Hepatocyte (in vitro differentiated cells): ENCODE measurements around the gene OSGIN1. TPM values are rescaled to one million over a fixed set of nuclear protein-coding genes. Genes with fewer than 3 reads are reported as not detected.

ENCODE experiments used
- DNase-seq: peaks from one replicate; pipeline ENCODE4 v3.0.0-alpha.2; 2016; ENCODE audit warnings: low spot score
- H2AFZ ChIP-seq: fragments of 200-600 bp; sonication (generic); 2 replicates; pipeline ENCODE4 v1.6.0; 2016; ENCODE audit warnings: antibody characterized with exemption, mild to moderate bottlenecking
- H3K27ac ChIP-seq: fragments of 200-600 bp; sonication (generic); 2 replicates; pipeline ENCODE4 v1.5.1; 2016; ENCODE audit warnings: mild to moderate bottlenecking
- H3K27me3 ChIP-seq: fragments of 200-600 bp; sonication (generic); 2 replicates; pipeline ENCODE4 v1.6.1; 2016
- H3K36me3 ChIP-seq: fragments of 200-600 bp; sonication (generic); replicated peaks from 2 replicates; pipeline ENCODE4 v1.5.1; 2016; ENCODE audit warnings: low read depth; ENCODE audit not compliant: insufficient read depth
- H3K4me1 ChIP-seq: fragments of 200-600 bp; sonication (generic); 2 replicates; pipeline ENCODE4 v1.5.1; 2016; ENCODE audit warnings: mild to moderate bottlenecking, moderate library complexity; ENCODE audit not compliant: insufficient read depth
- H3K4me2 ChIP-seq: fragments of 200-600 bp; sonication (generic); 2 replicates; pipeline ENCODE4 v1.6.0; 2016
- H3K4me3 ChIP-seq: fragments of 200-600 bp; sonication (generic); 2 replicates; pipeline ENCODE4 v1.5.1; 2016; ENCODE audit warnings: mild to moderate bottlenecking
- H3K79me2 ChIP-seq: fragments of 200-600 bp; sonication (generic); 2 replicates; pipeline ENCODE4 v1.6.0; 2017; ENCODE audit warnings: mild to moderate bottlenecking
- H3K9me2 ChIP-seq: fragments of 200-600 bp; sonication (generic); replicated peaks from 2 replicates; pipeline ENCODE4 v1.6.0; 2017; ENCODE audit warnings: mild to moderate bottlenecking; ENCODE audit not compliant: insufficient read depth
- H3K9me3 ChIP-seq: fragments of 200-600 bp; sonication (generic); 2 replicates; pipeline ENCODE4 v1.5.1; 2016; ENCODE audit warnings: low read depth, mild to moderate bottlenecking
- H4K20me1 ChIP-seq: fragments of 200-600 bp; sonication (generic); 2 replicates; pipeline ENCODE4 v1.6.0; 2016; ENCODE audit warnings: mild to moderate bottlenecking; ENCODE audit not compliant: insufficient read depth, poor library complexity, severe bottlenecking
- EZH2 ChIP-seq: fragments of 200-600 bp; sonication (generic); IDR thresholded peaks from 2 replicates; pipeline ENCODE4 v1.6.1; 2016; ENCODE audit warnings: antibody characterized with exemption, mild to moderate bottlenecking, borderline replicate concordance
- EZH2phosphoT487 ChIP-seq: fragments of 200-600 bp; sonication (generic); IDR thresholded peaks from one replicate; pipeline ENCODE4 v1.6.1; 2018; ENCODE audit warnings: antibody characterized with exemption, mild to moderate bottlenecking, low read depth, moderate library complexity; ENCODE audit not compliant: unreplicated experiment, severe bottlenecking
- WGBS: methylation state at CpG from one replicate; pipeline ENCODE4 v1.1.6; 2016; ENCODE audit warnings: low lambda C conversion rate; ENCODE audit errors: missing lambda C conversion rate; 5-methylcytosine and 5-hydroxymethylcytosine counted together
- polyA plus RNA-seq: library from polyadenylated mRNA; unstranded; fragments of >200 nt; fragmentation: Nextera tagmentation; extraction: Ambion mirVana; gene quantifications from 2 replicates; pipeline ENCODE4 v1.2.1, GENCODE V29; 2016
- total RNA-seq: library from RNA; depleted of rRNA; stranded (reverse); fragments of >200 nt; gene quantifications from 2 replicates; pipeline ENCODE4 v1.2.3, GENCODE V29; 2014
- TF ChIP-seq, protein P1 (sequence below): fragments of 200-600 bp; sonication (generic); IDR thresholded peaks from 2 replicates; pipeline ENCODE4 v1.5.1; 2016; ENCODE audit warnings: antibody characterized with exemption, mild to moderate bottlenecking; ENCODE audit not compliant: poor library complexity

The OSGIN1 gene, protein sequence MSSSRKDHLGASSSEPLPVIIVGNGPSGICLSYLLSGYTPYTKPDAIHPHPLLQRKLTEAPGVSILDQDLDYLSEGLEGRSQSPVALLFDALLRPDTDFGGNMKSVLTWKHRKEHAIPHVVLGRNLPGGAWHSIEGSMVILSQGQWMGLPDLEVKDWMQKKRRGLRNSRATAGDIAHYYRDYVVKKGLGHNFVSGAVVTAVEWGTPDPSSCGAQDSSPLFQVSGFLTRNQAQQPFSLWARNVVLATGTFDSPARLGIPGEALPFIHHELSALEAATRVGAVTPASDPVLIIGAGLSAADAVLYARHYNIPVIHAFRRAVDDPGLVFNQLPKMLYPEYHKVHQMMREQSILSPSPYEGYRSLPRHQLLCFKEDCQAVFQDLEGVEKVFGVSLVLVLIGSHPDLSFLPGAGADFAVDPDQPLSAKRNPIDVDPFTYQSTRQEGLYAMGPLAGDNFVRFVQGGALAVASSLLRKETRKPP
- 1.9 and 3.3 TPM in 2 replicates for total RNA-seq
- polyA plus RNA-seq, result 6.0 and 10.0 TPM in 2 replicates

DNA sequence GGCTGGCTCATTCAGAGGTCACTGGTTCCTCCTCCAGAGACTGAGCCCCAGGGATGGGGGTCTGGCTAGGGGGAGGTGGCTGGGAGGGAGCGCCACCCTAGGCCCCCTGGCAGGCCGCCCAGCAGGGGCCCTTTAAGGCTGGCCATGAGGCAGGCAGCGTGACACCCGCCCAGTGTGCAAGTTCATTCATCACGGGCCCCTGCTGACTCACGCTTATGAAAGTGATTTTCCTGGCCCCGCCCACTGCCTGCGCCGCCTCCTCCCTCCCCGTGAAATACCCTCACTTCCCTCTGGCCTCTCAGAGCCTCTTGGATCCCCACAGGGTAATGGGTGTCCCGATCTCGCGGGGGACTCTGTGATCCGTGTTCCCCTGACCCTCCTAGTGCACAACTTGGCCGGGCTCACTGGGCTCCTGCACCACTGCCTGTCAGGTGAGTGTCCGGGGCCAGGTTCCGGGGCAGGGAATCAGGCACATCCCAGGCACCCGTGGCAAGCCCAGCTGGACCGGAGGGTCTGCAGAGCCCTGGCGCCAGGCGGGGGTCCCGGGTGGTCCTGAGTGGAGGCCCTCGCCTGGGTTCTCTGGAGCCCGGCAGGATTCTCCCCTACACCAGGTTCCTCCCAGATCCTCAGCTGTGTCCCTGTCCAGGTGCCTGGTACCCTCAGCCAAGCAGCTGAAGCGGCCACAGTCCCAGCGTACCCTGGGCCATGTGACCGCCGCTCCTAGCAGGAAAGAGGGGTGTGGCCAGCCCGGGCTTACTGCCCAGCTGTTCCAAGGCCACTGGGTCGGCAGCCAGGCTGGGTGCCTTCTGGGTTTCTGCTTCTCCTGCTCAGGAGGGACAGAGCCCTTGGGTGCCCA, at the start of gene OSGIN1:
TSS of gene OSGIN1 (plus strand) at position 301 of the 856 bp plus-strand sequence. CDS start 4,432 bp downstream, outside the sequence.
- Histone ChIP-seq H3K36me3 (no peaks in the 10 kb centered on the region), H3K9me3 (no peaks in the 10 kb centered on the region), H3K4me3 (peak within 1 kb of the TSS; percentile 4), H3K4me2 (peak within 1 kb of the TSS; percentile 80), H4K20me1 (no peaks in the 10 kb centered on the region), H3K27ac (peak within 1 kb of the TSS; percentile 88), H3K79me2 (no peaks in the 10 kb centered on the region), H2AFZ (no peak within 1 kb of the TSS), H3K9me2 (no peaks in the 10 kb centered on the region), H3K27me3 (no peaks in the 10 kb centered on the region), H3K4me1 (peaks cover 16% of the 10 kb centered on the region)
- peak; percentile 96 for DNase-seq
- TF ChIP-seq EZH2, result no peak
- TF ChIP-seq, protein P1, sequence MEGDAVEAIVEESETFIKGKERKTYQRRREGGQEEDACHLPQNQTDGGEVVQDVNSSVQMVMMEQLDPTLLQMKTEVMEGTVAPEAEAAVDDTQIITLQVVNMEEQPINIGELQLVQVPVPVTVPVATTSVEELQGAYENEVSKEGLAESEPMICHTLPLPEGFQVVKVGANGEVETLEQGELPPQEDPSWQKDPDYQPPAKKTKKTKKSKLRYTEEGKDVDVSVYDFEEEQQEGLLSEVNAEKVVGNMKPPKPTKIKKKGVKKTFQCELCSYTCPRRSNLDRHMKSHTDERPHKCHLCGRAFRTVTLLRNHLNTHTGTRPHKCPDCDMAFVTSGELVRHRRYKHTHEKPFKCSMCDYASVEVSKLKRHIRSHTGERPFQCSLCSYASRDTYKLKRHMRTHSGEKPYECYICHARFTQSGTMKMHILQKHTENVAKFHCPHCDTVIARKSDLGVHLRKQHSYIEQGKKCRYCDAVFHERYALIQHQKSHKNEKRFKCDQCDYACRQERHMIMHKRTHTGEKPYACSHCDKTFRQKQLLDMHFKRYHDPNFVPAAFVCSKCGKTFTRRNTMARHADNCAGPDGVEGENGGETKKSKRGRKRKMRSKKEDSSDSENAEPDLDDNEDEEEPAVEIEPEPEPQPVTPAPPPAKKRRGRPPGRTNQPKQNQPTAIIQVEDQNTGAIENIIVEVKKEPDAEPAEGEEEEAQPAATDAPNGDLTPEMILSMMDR, result no peak
- TF ChIP-seq EZH2phosphoT487, result no peak
- 24% methylated on average over 28 of the region's 30 CpGs for WGBS

DNA sequence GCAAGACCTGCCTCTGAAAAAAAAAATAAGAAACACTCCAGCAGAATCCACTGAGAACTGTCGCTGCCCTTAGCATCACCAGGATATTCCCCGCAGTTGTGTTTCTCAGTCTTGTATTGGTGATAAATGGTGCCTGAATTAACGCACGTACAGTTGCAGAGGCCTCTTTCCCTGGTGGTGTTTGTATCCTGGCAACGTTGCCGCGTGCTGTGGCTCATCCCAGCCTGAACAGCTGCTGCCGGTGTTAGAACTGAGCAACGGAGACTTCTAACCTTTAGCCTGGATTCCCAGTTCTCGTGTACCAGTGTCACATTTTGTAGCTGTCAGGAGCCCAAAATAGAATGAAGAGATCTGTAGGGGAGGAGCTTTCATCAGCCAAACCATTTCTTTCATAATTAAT, 49.3 kb upstream of the OSGIN1 start:
- no peak for TF ChIP-seq EZH2phosphoT487
- no peak for TF ChIP-seq EZH2
- TF ChIP-seq, protein P1, result no peak
- H3K27ac ChIP-seq, result no peak overlapping the region
- peaks cover 69% of the 10 kb centered on the region for H3K79me2 ChIP-seq
- H2AFZ ChIP-seq, result no peak overlapping the region
- peak; percentile 40 for DNase-seq
- 82% methylated on average over 10 of the region's 10 CpGs for WGBS
- no peak overlapping the region for H3K4me3 ChIP-seq
- H3K36me3 ChIP-seq, result no peaks in the 10 kb centered on the region
- peaks cover 35% of the 10 kb centered on the region for H4K20me1 ChIP-seq
- H3K27me3 ChIP-seq, result no peaks in the 10 kb centered on the region
- no peak overlapping the region for H3K4me2 ChIP-seq
- H3K9me2 ChIP-seq, result no peaks in the 10 kb centered on the region
- H3K4me1 ChIP-seq, result peaks cover 13% of the 10 kb centered on the region
- no peaks in the 10 kb centered on the region for H3K9me3 ChIP-seq

DNA sequence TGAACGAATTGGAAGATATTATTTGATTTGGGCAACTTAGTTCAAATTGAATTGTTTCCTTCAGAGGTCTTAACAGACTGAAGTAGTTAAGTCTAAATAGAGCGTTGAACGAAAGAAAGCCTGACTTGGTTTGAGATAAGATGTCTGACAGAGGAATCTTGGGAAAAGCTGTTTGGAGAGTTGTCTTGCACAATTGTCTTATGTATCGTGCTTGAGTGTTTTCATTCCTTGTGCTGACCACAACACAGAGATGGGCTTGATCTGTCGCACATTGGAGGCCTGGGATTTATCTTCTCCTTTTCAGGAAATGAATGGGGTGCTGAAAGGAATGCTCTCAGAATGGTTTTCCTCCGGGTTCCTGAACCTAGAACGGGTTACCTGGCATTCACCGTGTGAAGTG, 46.4 kb upstream of the OSGIN1 start:
- peak overlapping the region; percentile 44 for H3K4me2 ChIP-seq
- no peaks in the 10 kb centered on the region for H3K4me1 ChIP-seq
- DNase-seq, result peak; percentile 27
- H3K36me3 ChIP-seq, result no peaks in the 10 kb centered on the region
- no peaks in the 10 kb centered on the region for H3K9me2 ChIP-seq
- WGBS, result 52% methylated on average over 8 of the region's 8 CpGs
- peaks cover 29% of the 10 kb centered on the region for H4K20me1 ChIP-seq
- peaks cover 47% of the 10 kb centered on the region for H3K79me2 ChIP-seq
- H3K4me3 ChIP-seq, result no peak overlapping the region
- H2AFZ ChIP-seq, result no peak overlapping the region
- no peaks in the 10 kb centered on the region for H3K9me3 ChIP-seq
- TF ChIP-seq EZH2phosphoT487 (no peak), EZH2 (no peak)
- TF ChIP-seq, protein P1, result no peak
- no peaks in the 10 kb centered on the region for H3K27me3 ChIP-seq
- no peak overlapping the region for H3K27ac ChIP-seq
